AG04450 (cell line): ENCODE measurements around the gene FGF21. TPM values are rescaled to one million over a fixed set of nuclear protein-coding genes. Genes with fewer than 3 reads are reported as not detected.
"Not testable (repeated sequence)": the region's sequence is repeated elsewhere in the genome, so short reads cannot be mapped to it uniquely, and the experiment has no call there.

Experiments
- CTCF ChIA-PET: fragments of 300-600, 350-600 bp; formaldehyde crosslinking; extraction: SDS; loops from one replicate; lab custom pipeline; 2022; ENCODE audit warnings: antibody characterized with exemption, inconsistent platforms; lab: Charles Lee
- POLR2A ChIA-PET: fragments of 350-600 bp; formaldehyde crosslinking; extraction: SDS; loops from one replicate; lab custom pipeline; 2021; ENCODE audit warnings: antibody characterized with exemption, inconsistent platforms; lab: Yijun Ruan, JAX
- DNase-seq: peaks from one replicate; pipeline ENCODE4 v3.0.0-alpha.2; 2011; ENCODE audit warnings: low read depth, low spot score
- H3K27ac ChIP-seq: one replicate; pipeline ENCODE4 v1.5.1; 2012; ENCODE audit warnings: low read depth, low read length, control low read depth
- H3K27me3 ChIP-seq: one replicate; pipeline ENCODE4 v1.6.0; 2012; ENCODE audit warnings: low read length; ENCODE audit not compliant: control insufficient read depth, insufficient read depth
- H3K4me3 ChIP-seq: 2 replicates; pipeline ENCODE4 v1.5.1; 2011; ENCODE audit warnings: mild to moderate bottlenecking, low read depth, low read length, control low read depth
- H3K9me3 ChIP-seq: 2 replicates; pipeline ENCODE4 v1.5.1; 2012; ENCODE audit warnings: low read length; ENCODE audit not compliant: control insufficient read depth, insufficient read depth
- CTCF ChIP-seq: IDR thresholded peaks from 2 replicates; pipeline ENCODE4 v1.5.1; 2011; ENCODE audit warnings: low read depth, low read length, control low read depth, inconsistent platforms
- polyA plus RNA-seq: library from polyadenylated mRNA; depleted of rRNA; stranded (reverse); fragments of >200 nt; gene quantifications from 2 replicates; pipeline ENCODE4 v1.2.3, GENCODE V29; 2011

FGF21 gene
- polyA plus RNA-seq, 1 experiment = not detected

DNA sequence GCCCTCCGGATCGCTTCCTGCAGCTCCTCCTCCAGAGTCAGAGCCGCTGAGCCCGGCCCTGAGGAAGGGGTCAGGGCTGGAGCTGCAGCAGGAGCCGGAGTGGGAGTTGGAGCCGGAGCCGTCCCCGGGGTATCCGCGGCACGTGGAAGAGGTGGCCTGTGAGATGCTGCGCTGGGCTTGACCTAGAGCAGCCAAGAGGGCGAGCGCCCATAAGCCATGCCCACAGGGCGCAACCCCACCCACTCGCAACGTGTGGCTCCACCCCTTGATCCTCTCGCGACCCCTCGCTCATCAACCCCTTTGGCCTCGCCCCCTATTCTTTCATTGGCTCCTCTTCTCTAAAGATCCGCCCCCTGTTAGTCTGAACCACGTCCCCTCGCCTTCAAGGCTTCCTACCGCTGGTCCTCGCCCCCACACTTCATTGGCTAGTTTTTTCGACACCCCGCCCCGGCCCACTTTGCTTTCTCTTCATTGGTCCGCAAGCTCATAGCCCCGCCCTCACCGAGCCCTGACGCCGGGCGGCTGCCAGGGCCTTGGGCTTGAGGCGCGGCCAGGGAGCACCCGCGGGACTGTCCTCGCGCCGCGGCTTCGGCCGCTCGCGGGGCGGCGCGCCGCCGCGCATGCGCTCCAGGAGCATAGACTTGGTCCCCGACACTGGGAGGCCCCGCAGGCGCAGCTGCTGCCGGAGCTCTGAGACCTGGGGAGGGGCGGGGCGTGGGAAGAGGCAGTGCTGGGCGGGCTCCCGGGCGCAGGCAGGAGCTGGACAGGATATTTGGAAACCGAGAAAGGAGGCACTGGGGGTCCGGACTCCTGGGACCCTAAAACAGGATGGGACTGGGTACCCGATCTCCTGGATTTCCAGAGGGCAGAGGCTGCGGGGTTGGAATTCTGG, 41.2 kb upstream of the FGF21 start:
- POLR2A ChIA-PET = interaction anchor here (0.6 to 1.5 kb wide), 3 partner anchors 11 to 95 kb away, joined by 3 to 5 read pairs (median 4); partner anchors contain the start of genes FUT2 and SPHK2
- Histone ChIP-seq H3K27me3 (no peaks in the 10 kb centered on the region), H3K9me3 (peaks cover 5% of the 10 kb centered on the region), H3K27ac (peak overlapping the region; percentile 40), H3K4me3 (peak overlapping the region; percentile 82)
- CTCF ChIA-PET = interaction anchor here (1.4 to 2.1 kb wide), 2 partner anchors 14 to 38 kb away, joined by 4 to 7 read pairs; no protein-coding TSS in a partner anchor
- peak; percentile 99 for DNase-seq
- no peak for TF ChIP-seq CTCF

GRCh38 chr19:48714759-48715675, 40.3 kb upstream of the FGF21 start:
- CTCF ChIA-PET = no interaction called here
- TF ChIP-seq CTCF = no peak
- Histone ChIP-seq H3K9me3 (peaks cover 5% of the 10 kb centered on the region), H3K4me3 (peak overlapping the region; percentile 56), H3K27ac (peak overlapping the region; percentile 40), H3K27me3 (no peaks in the 10 kb centered on the region)
- no peak for DNase-seq
- POLR2A ChIA-PET = interaction anchor here (0.8 kb wide), 1 partner anchor 96 kb away, joined by 3 read pairs; the partner anchor contains the start of gene SPHK2

GRCh38 chr19:48715681-48716171, 39.6 kb upstream of the FGF21 start:
- no peak overlapping the region for H3K27ac ChIP-seq
- ChIA-PET CTCF (no interaction called here), POLR2A (interaction anchor here (0.9 to 1.0 kb wide), 2 partner anchors 9 to 35 kb away, joined by 3 read pairs; no protein-coding TSS in a partner anchor)
- no peaks in the 10 kb centered on the region for H3K27me3 ChIP-seq
- no peak overlapping the region for H3K4me3 ChIP-seq
- no peak for DNase-seq
- peaks cover 5% of the 10 kb centered on the region for H3K9me3 ChIP-seq
- TF ChIP-seq CTCF = no peak

DNA sequence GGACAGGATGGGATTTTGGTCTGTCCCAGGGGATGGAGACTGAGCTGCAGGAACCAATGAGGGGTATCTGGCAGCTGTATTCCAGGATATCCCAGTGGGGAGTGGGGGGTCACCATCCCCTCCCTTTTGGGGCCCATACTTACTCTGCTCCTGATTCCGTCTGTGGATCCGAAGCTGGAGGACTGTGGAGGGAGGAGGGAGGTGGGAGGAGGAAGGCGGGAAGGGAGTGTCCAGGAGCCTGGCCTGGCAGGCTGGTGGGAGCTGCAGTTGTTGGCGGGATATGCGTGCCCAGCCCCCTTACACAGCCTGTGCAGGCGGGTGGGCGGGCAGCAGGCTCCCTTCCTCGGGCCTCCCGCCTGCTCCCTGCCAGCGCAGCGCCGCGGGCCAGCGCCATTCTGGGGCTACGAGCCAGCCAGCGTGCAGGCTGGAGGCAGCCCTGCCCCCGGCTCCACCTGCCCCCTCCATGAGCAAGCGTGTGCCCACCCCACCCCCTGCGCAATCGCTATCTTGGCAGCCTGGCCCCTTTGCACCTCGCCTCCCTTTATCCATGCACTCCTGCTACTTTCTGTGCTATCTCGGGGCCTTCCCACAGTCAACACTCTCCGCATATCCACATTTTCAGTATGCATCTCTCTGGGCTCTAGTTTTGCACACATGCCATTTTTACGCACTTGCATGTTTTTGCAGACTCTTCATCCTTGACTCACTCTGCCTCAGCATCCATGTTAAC, 38.6 kb upstream of the FGF21 start:
- DNase-seq = no peak
- Histone ChIP-seq H3K4me3 (peak overlapping the region; percentile 27), H3K27ac (peak overlapping the region; percentile 31), H3K9me3 (no peaks in the 10 kb centered on the region; the same call in 1 of the 2 replicates), H3K27me3 (no peaks in the 10 kb centered on the region)
- CTCF ChIA-PET = interaction anchor here (0.6 to 0.8 kb wide), 2 partner anchors 41 to 491 kb away, joined by 3 read pairs; no protein-coding TSS in a partner anchor
- POLR2A ChIA-PET = interaction anchor here (0.9 to 1.0 kb wide), 2 partner anchors 8 to 36 kb away, joined by 3 read pairs; no protein-coding TSS in a partner anchor
- no peak for TF ChIP-seq CTCF

- H3K27me3 ChIP-seq, DNase-seq, H3K9me3 ChIP-seq, H3K4me3 ChIP-seq, H3K27ac ChIP-seq, CTCF ChIA-PET, POLR2A ChIA-PET: not testable (repeated sequence)
Measured at GRCh38 chr19:48718106-48718505, 37.2 kb upstream of the FGF21 start.
